GM21528 (cell line): ENCODE results near the gene CES5A.
A peak's percentile ranks its signal among the peaks of the same experiment; 100 is the strongest.
"Not testable (repeated sequence)": the region's sequence is repeated elsewhere in the genome, so short reads cannot be mapped to it uniquely, and the experiment has no call there.

Experiments
- ATAC-seq: cut with Tn5 transposase; IDR thresholded peaks from one replicate; pipeline ENCODE4 v1.9.1; 2021; ENCODE audit warnings: mild to moderate bottlenecking, moderate library complexity; ENCODE audit not compliant: unreplicated experiment, low FRiP score

The CES5A gene

GRCh38 chr16:55876854-55877253 is 1.7 kb upstream of the CES5A start:
- no peak for ATAC-seq

GRCh38 chr16:55873122-55873521 is 2.1 kb downstream of the CES5A start:
- no peak for ATAC-seq

GRCh38 chr16:55872130-55872529 is 3.0 kb downstream of the CES5A start:
- ATAC-seq = no peak

GRCh38 chr16:55871411-55872038 is 3.6 kb downstream of the CES5A start:
- no peak for ATAC-seq

GRCh38 chr16:55868980-55869379 is 6.2 kb downstream of the CES5A start:
- no peak for ATAC-seq

- no peak for ATAC-seq
Measured at GRCh38 chr16:55868137-55868536, 7.0 kb downstream of the CES5A start.

- no peak for ATAC-seq
Measured at GRCh38 chr16:55861288-55861687, 13.9 kb downstream of the CES5A start.

- ATAC-seq = not testable (repeated sequence)
Measured at GRCh38 chr16:55857650-55858049, 17.5 kb downstream of the CES5A start.

GRCh38 chr16:55856950-55857349 is 18.2 kb downstream of the CES5A start:
- ATAC-seq = no peak

GRCh38 chr16:55853114-55853513 is 22.1 kb downstream of the CES5A start:
- ATAC-seq = no peak

- no peak for ATAC-seq
Measured at GRCh38 chr16:55849536-55849935, 25.6 kb downstream of the CES5A start.

GRCh38 chr16:55846598-55847346 is 28.4 kb downstream of the CES5A start:
- ATAC-seq = no peak

- ATAC-seq = no peak
Measured at GRCh38 chr16:55843105-55843395, 32.1 kb downstream of the CES5A start.

GRCh38 chr16:55842369-55843104 is 32.6 kb downstream of the CES5A start:
- no peak for ATAC-seq

GRCh38 chr16:55839115-55839514 is 36.1 kb downstream of the CES5A start:
- ATAC-seq = no peak

- no peak for ATAC-seq
Measured at GRCh38 chr16:55836158-55836611, 39.0 kb downstream of the CES5A start.

- ATAC-seq = no peak
Measured at GRCh38 chr16:55835581-55835980, 39.6 kb downstream of the CES5A start.

- not testable (repeated sequence) for ATAC-seq
Measured at GRCh38 chr16:55835173-55835572, 40.0 kb downstream of the CES5A start.

- ATAC-seq = peak; percentile 62
Measured at GRCh38 chr16:55834049-55834448, 41.1 kb downstream of the CES5A start.

GRCh38 chr16:55832773-55833691 is 42.1 kb downstream of the CES5A start, which contains the start of gene CES1:
CES1 (minus strand) TSS chr16:55833096; CDS start chr16:55833055, 41 bp downstream.
- ATAC-seq = no peak

- no peak for ATAC-seq
Measured at GRCh38 chr16:55832425-55832772, 42.8 kb downstream of the CES5A start.
